ENCODE results near the gene FMN2.
A peak's percentile ranks its signal among the peaks of the same experiment; 100 is the strongest.

Gene FMN2

GRCh38 chr1:240385985-240386978 lies 294.6 kb downstream of the FMN2 start:
- ATAC-seq = peak; percentile 85
- TF ChIP-seq ZFP3 (CRISPR knock-in tag; IDR thresholded peaks at IDR 0.05) = no peak
- TF ChIP-seq TSHZ2 (CRISPR knock-in tag; IDR thresholded peaks at IDR 0.05) = no peak
- TF ChIP-seq ZC3H10 (CRISPR knock-in tag; IDR thresholded peaks at IDR 0.05) = peak; percentile 86; the same call in 1 of the 2 replicates
- TF ChIP-seq RARB (CRISPR knock-in tag; IDR thresholded peaks at IDR 0.05) = peak; percentile 1; the same call in 1 of the 2 replicates
- TF ChIP-seq ISL1 (CRISPR knock-in tag; IDR thresholded peaks at IDR 0.05) = peak; percentile 93
- no peak for TF ChIP-seq CREB5 (CRISPR knock-in tag; IDR thresholded peaks at IDR 0.05; ENCODE audit: low read depth)
- TF ChIP-seq BACH2 (CRISPR knock-in tag; IDR thresholded peaks at IDR 0.05; ENCODE audit: borderline replicate concordance) = no peak
- no peak for TF ChIP-seq ZNF565 (CRISPR knock-in tag; conservative IDR thresholded peaks at IDR 0.05; ENCODE audit: low read depth)
- peak; percentile 78; the same call in 1 of the 2 replicates for TF ChIP-seq POU6F1 (CRISPR knock-in tag; IDR thresholded peaks at IDR 0.05; ENCODE audit: borderline replicate concordance, low read depth)
- peak; percentile 58; the same call in 1 of the 2 replicates for TF ChIP-seq TOX (CRISPR knock-in tag; IDR thresholded peaks at IDR 0.05; ENCODE audit: borderline replicate concordance)
- TF ChIP-seq CSRNP3 (CRISPR knock-in tag; IDR thresholded peaks at IDR 0.05) = no peak
- TF ChIP-seq OSR1 (CRISPR knock-in tag; IDR thresholded peaks at IDR 0.05) = no peak

- TF ChIP-seq OSR1 (CRISPR knock-in tag; IDR thresholded peaks at IDR 0.05) (0 out of 2 replicates have a peak, but pooled peaks have one; percentile 28), TSHZ2 (CRISPR knock-in tag; IDR thresholded peaks at IDR 0.05) (no peak), GLIS3 (CRISPR knock-in tag; IDR thresholded peaks at IDR 0.05) (no peak)
These were observed 295.4 kb downstream of the FMN2 start for GRCh38 chr1:240387051-240387450.

GRCh38 chr1:240391660-240392260 lies 300.1 kb downstream of the FMN2 start:
- TF ChIP-seq BACH2 (CRISPR knock-in tag; IDR thresholded peaks at IDR 0.05; ENCODE audit: borderline replicate concordance) (no peak), OSR1 (CRISPR knock-in tag; IDR thresholded peaks at IDR 0.05) (no peak), POU6F1 (CRISPR knock-in tag; IDR thresholded peaks at IDR 0.05; ENCODE audit: borderline replicate concordance, low read depth) (no peak), SNAI2 (CRISPR knock-in tag; IDR thresholded peaks at IDR 0.05) (no peak), ZNF8 (CRISPR knock-in tag; IDR thresholded peaks at IDR 0.05) (no peak), TSHZ2 (CRISPR knock-in tag; IDR thresholded peaks at IDR 0.05) (no peak)
- no peak for ATAC-seq

More at GRCh38 chr1:240387051-240387450, 295.4 kb downstream of the FMN2 start:
- no peak; the same call in 2 of the 3 replicates for ATAC-seq
